IMR-90 (cell line): ENCODE measurements around the gene SEMA3C. TPM values are rescaled to one million over a fixed set of nuclear protein-coding genes. Genes with fewer than 3 reads are reported as not detected.

Experiments
- ATAC-seq: fragments of 200-7000 bp; cut with Tn5 transposase; 2 replicates; pipeline ENCODE4 v1.9.1; 2020; ENCODE audit warnings: low read depth, mild to moderate bottlenecking, moderate library complexity
- BruUV-seq: library from RNA; stranded (reverse); fragments of 400-500 nt; replicated peaks from 2 replicates; lab custom pipeline; 2021; lab: Mats Ljungman, UMichigan
- CTCF ChIA-PET: fragments of 300-600 bp; formaldehyde crosslinking; extraction: SDS; loops from one replicate; lab custom pipeline; 2021; ENCODE audit warnings: antibody characterized with exemption; lab: Yijun Ruan, JAX
- POLR2A ChIA-PET: fragments of 300-600 bp; sonication (Branson Sonifier 250); formaldehyde crosslinking; loops from one replicate; lab custom pipeline; 2022; ENCODE audit warnings: antibody characterized with exemption; ENCODE audit not compliant: unreplicated experiment; lab: Charles Lee
- DNase-seq: peaks from one replicate; pipeline ENCODE4 v3.0.0; 2013
- H2AFZ ChIP-seq: replicated peaks from 2 replicates; pipeline ENCODE3; 2013; ENCODE audit warnings: low read length, mild to moderate bottlenecking; ENCODE audit not compliant: poor library complexity
- H2AK5ac ChIP-seq: 2 replicates; pipeline ENCODE4 v1.6.1; 2013; ENCODE audit warnings: low read depth, low read length, inconsistent platforms
- H2AK9ac ChIP-seq: replicated peaks from 2 replicates; pipeline ENCODE3; 2013; ENCODE audit warnings: mild to moderate bottlenecking, low read depth, low read length, moderate library complexity; ENCODE audit not compliant: poor library complexity
- H2BK120ac ChIP-seq: 2 replicates; pipeline ENCODE4 v1.6.1; 2013; ENCODE audit warnings: low read depth, low read length, inconsistent platforms
- H2BK15ac ChIP-seq: 3 replicates; pipeline ENCODE4 v1.6.1; 2013; ENCODE audit warnings: low read depth, low read length, inconsistent platforms
- H2BK20ac ChIP-seq: 2 replicates; pipeline ENCODE4 v1.6.1; 2013; ENCODE audit warnings: low read depth, mild to moderate bottlenecking, inconsistent platforms, low read length, moderate library complexity
- H2BK5ac ChIP-seq: 2 replicates; pipeline ENCODE4 v1.6.1; 2013; ENCODE audit warnings: mild to moderate bottlenecking, low read depth, low read length, inconsistent platforms; ENCODE audit not compliant: poor library complexity, severe bottlenecking
- H3K14ac ChIP-seq: replicated peaks from 2 replicates; pipeline ENCODE4 v1.6.1; 2013; ENCODE audit warnings: low read depth, low read length, inconsistent platforms
- H3K18ac ChIP-seq: 2 replicates; pipeline ENCODE4 v1.6.1; 2013; ENCODE audit warnings: low read depth, low read length, control low read depth
- H3K23ac ChIP-seq: 2 replicates; pipeline ENCODE4 v1.6.1; 2013; ENCODE audit warnings: low read depth, low read length, inconsistent platforms
- H3K27ac ChIP-seq: 2 replicates; pipeline ENCODE4 v1.5.1; 2013; ENCODE audit warnings: mild to moderate bottlenecking, control low read depth, low read length; ENCODE audit not compliant: insufficient read depth
- H3K27me3 ChIP-seq: 2 replicates; pipeline ENCODE4 v1.6.1; 2013; ENCODE audit warnings: low read length; ENCODE audit not compliant: control insufficient read depth, insufficient read depth
- H3K36me3 ChIP-seq: 2 replicates; pipeline ENCODE4 v1.6.1; 2013; ENCODE audit warnings: low read length, mixed read lengths; ENCODE audit not compliant: control insufficient read depth, insufficient read depth
- H3K4ac ChIP-seq: 2 replicates; pipeline ENCODE4 v1.6.1; 2013; ENCODE audit warnings: low read depth, low read length, inconsistent platforms
- H3K4me1 ChIP-seq: 2 replicates; pipeline ENCODE4 v1.6.1; 2013; ENCODE audit warnings: low read length, mixed read lengths; ENCODE audit not compliant: control insufficient read depth, insufficient read depth
- H3K4me2 ChIP-seq: 2 replicates; pipeline ENCODE4 v1.6.1; 2013; ENCODE audit warnings: low read depth, mild to moderate bottlenecking, control low read depth, low read length, moderate library complexity
- H3K4me3 ChIP-seq: 2 replicates; pipeline ENCODE4 v1.5.1; 2013; ENCODE audit warnings: low read depth, mild to moderate bottlenecking, control low read depth, low read length, moderate library complexity; ENCODE audit not compliant: insufficient read depth
- H3K56ac ChIP-seq: 2 replicates; pipeline ENCODE4 v1.6.1; 2013; ENCODE audit warnings: low read length, inconsistent platforms; ENCODE audit not compliant: insufficient read depth; ENCODE audit errors: extremely low read depth
- H3K79me1 ChIP-seq, 2 experiments: 2 replicates each; pipeline ENCODE4 v1.6.1; 2013; ENCODE audit warnings: low read length in 2 of 2, inconsistent platforms in 1 of 2, low read depth in 1 of 2
- H3K9ac ChIP-seq: 2 replicates; pipeline ENCODE4 v1.6.1; 2013; ENCODE audit warnings: low read depth, low read length, control low read depth
- H3K9me1 ChIP-seq: 2 replicates; pipeline ENCODE4 v1.6.1; 2013; ENCODE audit warnings: low read length, inconsistent platforms; ENCODE audit not compliant: insufficient read depth
- H3K9me3 ChIP-seq: 2 replicates; pipeline ENCODE4 v1.6.1; 2013; ENCODE audit warnings: low read length; ENCODE audit not compliant: control insufficient read depth, insufficient read depth
- H4K20me1 ChIP-seq: 2 replicates; pipeline ENCODE4 v1.6.1; 2013; ENCODE audit warnings: low read length, inconsistent platforms; ENCODE audit not compliant: insufficient read depth
- H4K5ac ChIP-seq: 2 replicates; pipeline ENCODE4 v1.6.1; 2013; ENCODE audit warnings: mild to moderate bottlenecking, low read depth, low read length, control low read depth
- H4K8ac ChIP-seq, 2 experiments: 2 replicates each; pipeline ENCODE4 v1.6.1; 2013; ENCODE audit warnings: low read depth in 2 of 2, low read length in 2 of 2, control low read depth in 1 of 2, inconsistent platforms in 1 of 2
- H4K91ac ChIP-seq: 2 replicates; pipeline ENCODE4 v1.6.1; 2013; ENCODE audit warnings: low read depth, low read length, inconsistent platforms; ENCODE audit not compliant: insufficient read depth
- CEBPB ChIP-seq: IDR thresholded peaks from 2 replicates; pipeline ENCODE4 v1.6.1; 2012; ENCODE audit warnings: low read depth, low read length, improper control_type of control experiment
- CHD1 ChIP-seq: IDR thresholded peaks from 2 replicates; pipeline ENCODE4 v1.6.1; 2012; ENCODE audit warnings: low read depth, low read length, improper control_type of control experiment
- FOS ChIP-seq: fragments of 150-350 bp; IDR thresholded peaks from 2 replicates; pipeline ENCODE4 v1.6.1; 2016; ENCODE audit warnings: low read depth, low read length
- MAFK ChIP-seq: IDR thresholded peaks from 2 replicates; pipeline ENCODE4 v1.6.1; 2012; ENCODE audit warnings: low read depth, low read length, improper control_type of control experiment
- MAZ ChIP-seq: IDR thresholded peaks from 2 replicates; pipeline ENCODE4 v1.6.1; 2012; ENCODE audit warnings: low read depth, mild to moderate bottlenecking, low read length, improper control_type of control experiment, moderate library complexity, borderline replicate concordance
- MXI1 ChIP-seq: IDR thresholded peaks from 2 replicates; pipeline ENCODE4 v1.6.1; 2012; ENCODE audit warnings: low read depth, mild to moderate bottlenecking, low read length, moderate library complexity, borderline replicate concordance
- NFE2L2 ChIP-seq: fragments of 150-350 bp; IDR thresholded peaks from 2 replicates; pipeline ENCODE4 v1.6.1; 2016; ENCODE audit warnings: low read depth, mild to moderate bottlenecking, low read length
- RAD21 ChIP-seq: IDR thresholded peaks from 2 replicates; pipeline ENCODE4 v1.6.1; 2012; ENCODE audit warnings: low read length, improper control_type of control experiment
- RFX5 ChIP-seq: IDR thresholded peaks from 2 replicates; pipeline ENCODE4 v1.8.0; 2012; ENCODE audit warnings: low read depth, mild to moderate bottlenecking, low read length, moderate library complexity
- SMC3 ChIP-seq: fragments of 150-350 bp; IDR thresholded peaks from 2 replicates; pipeline ENCODE4 v1.6.1; 2016; ENCODE audit warnings: low read depth, mild to moderate bottlenecking, antibody characterized with exemption, low read length, moderate library complexity
- WGBS, 2 experiments: methylation state at CpG; one replicate each; pipeline versions ENCODE4 v1.1.5 to v1.1.7; 2013; ENCODE audit warnings: missing lambda C conversion rate in 2 of 2; ENCODE audit not compliant: insufficient read length in 1 of 2; ENCODE audit errors: extremely low coverage in 2 of 2; 5-methylcytosine and 5-hydroxymethylcytosine counted together
- dilution Hi-C: fragments of 300-500 bp; cut with HindIII; formaldehyde crosslinking; loops from one replicate; pipeline ENCODE4 v1.14.3; 2018; ENCODE audit warnings: low sequenced_read_pairs; ENCODE audit not compliant: unreplicated experiment
- in situ Hi-C: fragments of 300-500 bp; cut with MboI; formaldehyde crosslinking; loops from 3 replicates; pipeline ENCODE4 v1.14.3; 2019; ENCODE audit warnings: low sequenced_read_pairs, inconsistent platforms, mixed read lengths
- intact Hi-C: fragments of 100-400 bp; cut with micrococcal nuclease; formaldehyde crosslinking; loops from 2 replicates; pipeline ENCODE4 v1.10.0; 2022
- polyA plus RNA-seq, 3 experiments: library from polyadenylated mRNA; depleted of rRNA; stranded (reverse); fragments of >200 nt; gene quantifications; 2 replicates each; pipeline ENCODE4 v1.2.3, GENCODE V29; 2012; ENCODE audit warnings: low replicate concordance in 1 of 3
- total RNA-seq: library from RNA; depleted of rRNA; stranded (reverse); fragments of >200 nt; gene quantifications from 2 replicates; pipeline ENCODE4 v1.2.3, GENCODE V29; 2012
- TF ChIP-seq, protein P1 (sequence below): fragments of 150-350 bp; IDR thresholded peaks from 2 replicates; pipeline ENCODE4 v1.6.1; 2016; ENCODE audit warnings: low read depth, mild to moderate bottlenecking, low read length, moderate library complexity, borderline replicate concordance
- TF ChIP-seq, protein P2 (sequence below): fragments of 150-350 bp; IDR thresholded peaks from 2 replicates; pipeline ENCODE4 v1.6.1; 2017; ENCODE audit warnings: mild to moderate bottlenecking, antibody characterized with exemption, low read length, low read depth

Gene SEMA3C
- total and polyA plus RNA-seq, 2 of the 4 experiments (the other 2 are of a cell fraction) = 21.2 to 97.1 TPM

DNA sequence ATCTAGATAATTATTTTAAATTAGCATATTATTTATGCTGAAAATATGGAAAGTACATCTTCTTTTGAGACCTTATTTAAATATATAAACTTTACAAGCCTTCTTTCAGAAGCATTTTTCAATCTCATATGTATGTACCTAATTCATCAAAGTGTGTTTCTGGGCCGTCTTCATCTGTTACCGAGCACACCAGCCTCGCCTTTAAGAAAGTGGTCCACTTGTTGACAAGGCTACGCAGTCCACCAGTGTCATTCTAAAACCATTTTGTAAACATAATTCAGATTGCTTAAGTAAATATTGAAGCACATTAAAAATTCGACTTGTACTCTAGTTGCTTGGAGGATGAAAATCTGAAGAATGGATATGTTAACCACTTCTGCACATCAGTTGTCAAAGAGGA is 116.3 kb downstream of the SEMA3C start:
- Histone ChIP-seq H3K27ac (no peak overlapping the region), H2AK9ac (no peak overlapping the region), H4K5ac (no peak overlapping the region), H3K4me1 (no peaks in the 10 kb centered on the region), H4K20me1 (no peaks in the 10 kb centered on the region), H3K14ac (no peak overlapping the region), H2BK5ac (no peak overlapping the region), H3K4me2 (no peak overlapping the region), H3K4me3 (no peak overlapping the region), H3K4ac (no peak overlapping the region), H2BK15ac (no peak overlapping the region), H3K18ac (no peak overlapping the region), H4K91ac (no peak overlapping the region), H2BK20ac (no peak overlapping the region), H2AK5ac (no peak overlapping the region), H3K9ac (no peak overlapping the region), H3K56ac (no peak overlapping the region), H3K9me1 (peaks cover 3% of the 10 kb centered on the region; the same call in 1 of the 2 replicates), H3K9me3 (no peaks in the 10 kb centered on the region), H3K23ac (no peak overlapping the region; the same call in 1 of the 2 replicates), H3K79me1 (peaks cover 0 to 4% of the 10 kb centered on the region in 2 experiments; a peak in 1 of 4 replicates), H3K27me3 (no peaks in the 10 kb centered on the region), H3K36me3 (no peaks in the 10 kb centered on the region; the same call in 1 of the 2 replicates), H2AFZ (no peak overlapping the region), H2BK120ac (no peak overlapping the region), H4K8ac (no peak overlapping the region)
- dilution Hi-C loops (no loop called here), in situ Hi-C loops (no loop called here), intact Hi-C loops (no loop called here)
- POLR2A ChIA-PET = no interaction called here
- DNase-seq (no peak), ATAC-seq (no peak)
- CTCF ChIA-PET = no interaction called here
- WGBS, 2 experiments = no CpG with 5 or more reads among the region's 5 CpGs
- TF ChIP-seq, protein P1, sequence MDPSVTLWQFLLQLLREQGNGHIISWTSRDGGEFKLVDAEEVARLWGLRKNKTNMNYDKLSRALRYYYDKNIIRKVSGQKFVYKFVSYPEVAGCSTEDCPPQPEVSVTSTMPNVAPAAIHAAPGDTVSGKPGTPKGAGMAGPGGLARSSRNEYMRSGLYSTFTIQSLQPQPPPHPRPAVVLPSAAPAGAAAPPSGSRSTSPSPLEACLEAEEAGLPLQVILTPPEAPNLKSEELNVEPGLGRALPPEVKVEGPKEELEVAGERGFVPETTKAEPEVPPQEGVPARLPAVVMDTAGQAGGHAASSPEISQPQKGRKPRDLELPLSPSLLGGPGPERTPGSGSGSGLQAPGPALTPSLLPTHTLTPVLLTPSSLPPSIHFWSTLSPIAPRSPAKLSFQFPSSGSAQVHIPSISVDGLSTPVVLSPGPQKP = no peak
- TF ChIP-seq MAZ = no peak
- no peak for TF ChIP-seq CEBPB
- TF ChIP-seq, protein P2, sequence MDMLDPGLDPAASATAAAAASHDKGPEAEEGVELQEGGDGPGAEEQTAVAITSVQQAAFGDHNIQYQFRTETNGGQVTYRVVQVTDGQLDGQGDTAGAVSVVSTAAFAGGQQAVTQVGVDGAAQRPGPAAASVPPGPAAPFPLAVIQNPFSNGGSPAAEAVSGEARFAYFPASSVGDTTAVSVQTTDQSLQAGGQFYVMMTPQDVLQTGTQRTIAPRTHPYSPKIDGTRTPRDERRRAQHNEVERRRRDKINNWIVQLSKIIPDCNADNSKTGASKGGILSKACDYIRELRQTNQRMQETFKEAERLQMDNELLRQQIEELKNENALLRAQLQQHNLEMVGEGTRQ = no peak
- TF ChIP-seq SMC3 = no peak
- TF ChIP-seq MXI1 = no peak
- TF ChIP-seq RAD21 = no peak
- no peak for TF ChIP-seq CHD1
- no peak for TF ChIP-seq NFE2L2
- no peak for TF ChIP-seq RFX5
- TF ChIP-seq MAFK = no peak
- no peak for TF ChIP-seq FOS
- BruUV-seq = no TSS peak
